Cardiac muscle cell (in vitro differentiated cells and primary cell): ENCODE measurements around the gene ICE2. TPM values are rescaled to one million over a fixed set of nuclear protein-coding genes. Genes with fewer than 3 reads are reported as not detected.

Source experiments
- DNase-seq, 2 donors: peaks; one replicate each; pipeline versions ENCODE4 v3.0.0 to v3.0.0-alpha.2; 2010 to 2017; ENCODE audit warnings: low read depth in 1 of 2, low spot score in 1 of 2
- H3K27ac ChIP-seq: fragments of 200-600 bp; sonication (generic); 2 replicates; pipeline ENCODE4 v1.5.1; 2016
- H3K27me3 ChIP-seq: fragments of 200-600 bp; sonication (generic); 2 replicates; pipeline ENCODE4 v1.6.0; 2016; ENCODE audit warnings: control low read depth
- H3K36me3 ChIP-seq: fragments of 200-600 bp; sonication (generic); 2 replicates; pipeline ENCODE4 v1.5.1; 2016; ENCODE audit warnings: control low read depth
- H3K4me1 ChIP-seq: fragments of 200-600 bp; sonication (generic); 2 replicates; pipeline ENCODE4 v1.8.1; 2017; ENCODE audit warnings: low read depth, mild to moderate bottlenecking, mixed run types
- H3K4me3 ChIP-seq: fragments of 200-600 bp; sonication (generic); 2 replicates; pipeline ENCODE4 v1.5.1; 2016; ENCODE audit warnings: mild to moderate bottlenecking
- H3K9me3 ChIP-seq: fragments of 200-600 bp; sonication (generic); 2 replicates; pipeline ENCODE4 v1.5.1; 2017; ENCODE audit warnings: low read depth, mild to moderate bottlenecking, control low read depth
- polyA plus RNA-seq: library from polyadenylated mRNA; unstranded; fragments of >200 nt; fragmentation: Nextera tagmentation; extraction: Ambion mirVana; gene quantifications from 2 replicates; pipeline ENCODE4 v1.2.1, GENCODE V29; 2016
- total RNA-seq: library from RNA; depleted of rRNA; stranded (reverse); fragments of >200 nt; gene quantifications from 2 replicates; pipeline ENCODE4 v1.2.3, GENCODE V29; 2016
- TF ChIP-seq, protein P1 (sequence below): IDR thresholded peaks from 2 replicates; pipeline ENCODE4 v1.5.1; 2012; ENCODE audit warnings: low read depth, mild to moderate bottlenecking, low read length

The ICE2 gene
- total and polyA plus RNA-seq, 2 experiments from 2014 or later, result 26.4 to 41.5 TPM

DNA sequence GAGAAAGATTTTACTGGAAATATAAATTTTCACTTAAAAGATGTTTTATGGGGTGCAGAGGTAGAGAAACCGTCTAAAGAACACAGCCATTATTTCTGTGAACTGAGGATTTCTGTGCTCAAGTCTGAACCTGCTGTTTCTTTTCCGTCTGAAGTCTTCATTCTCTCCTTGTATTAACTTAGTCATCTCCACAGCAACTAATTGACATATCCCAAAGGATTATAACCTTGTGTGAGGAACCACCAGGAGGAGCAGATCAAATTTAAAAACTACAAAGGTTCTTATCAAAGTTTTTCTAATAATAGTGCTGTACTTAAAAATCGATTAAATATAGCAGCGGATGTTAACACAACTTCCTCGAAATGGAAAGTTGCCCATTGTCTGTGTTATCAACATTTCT is 31.1 kb upstream of the ICE2 start:
- Histone ChIP-seq H3K9me3 (no peaks in the 10 kb centered on the region), H3K27me3 (no peaks in the 10 kb centered on the region), H3K4me1 (no peaks in the 10 kb centered on the region), H3K4me3 (no peak overlapping the region), H3K27ac (no peak overlapping the region), H3K36me3 (no peaks in the 10 kb centered on the region)
- no peak for DNase-seq
- TF ChIP-seq, protein P1, sequence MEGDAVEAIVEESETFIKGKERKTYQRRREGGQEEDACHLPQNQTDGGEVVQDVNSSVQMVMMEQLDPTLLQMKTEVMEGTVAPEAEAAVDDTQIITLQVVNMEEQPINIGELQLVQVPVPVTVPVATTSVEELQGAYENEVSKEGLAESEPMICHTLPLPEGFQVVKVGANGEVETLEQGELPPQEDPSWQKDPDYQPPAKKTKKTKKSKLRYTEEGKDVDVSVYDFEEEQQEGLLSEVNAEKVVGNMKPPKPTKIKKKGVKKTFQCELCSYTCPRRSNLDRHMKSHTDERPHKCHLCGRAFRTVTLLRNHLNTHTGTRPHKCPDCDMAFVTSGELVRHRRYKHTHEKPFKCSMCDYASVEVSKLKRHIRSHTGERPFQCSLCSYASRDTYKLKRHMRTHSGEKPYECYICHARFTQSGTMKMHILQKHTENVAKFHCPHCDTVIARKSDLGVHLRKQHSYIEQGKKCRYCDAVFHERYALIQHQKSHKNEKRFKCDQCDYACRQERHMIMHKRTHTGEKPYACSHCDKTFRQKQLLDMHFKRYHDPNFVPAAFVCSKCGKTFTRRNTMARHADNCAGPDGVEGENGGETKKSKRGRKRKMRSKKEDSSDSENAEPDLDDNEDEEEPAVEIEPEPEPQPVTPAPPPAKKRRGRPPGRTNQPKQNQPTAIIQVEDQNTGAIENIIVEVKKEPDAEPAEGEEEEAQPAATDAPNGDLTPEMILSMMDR, result no peak

DNA sequence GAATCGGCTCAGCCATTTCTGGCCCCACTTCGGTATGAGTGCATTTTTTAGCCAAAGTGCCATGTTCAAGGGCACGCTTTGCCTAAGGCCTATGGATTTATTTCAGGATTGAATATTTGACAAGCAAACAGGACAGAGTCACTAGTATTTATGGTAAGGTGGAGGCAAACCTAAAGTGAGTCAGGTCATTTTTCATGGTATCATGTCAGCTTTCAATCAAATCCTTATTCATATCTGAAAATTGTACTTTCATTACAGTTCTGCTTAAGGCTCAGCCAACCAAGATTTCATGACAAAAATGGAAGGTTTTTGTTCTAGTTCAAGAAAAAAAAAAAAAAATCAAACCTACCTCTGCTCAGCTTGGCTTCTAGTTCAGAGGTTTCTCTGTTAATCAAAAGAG is 30.5 kb upstream of the ICE2 start:
- TF ChIP-seq, protein P1, result no peak

DNA sequence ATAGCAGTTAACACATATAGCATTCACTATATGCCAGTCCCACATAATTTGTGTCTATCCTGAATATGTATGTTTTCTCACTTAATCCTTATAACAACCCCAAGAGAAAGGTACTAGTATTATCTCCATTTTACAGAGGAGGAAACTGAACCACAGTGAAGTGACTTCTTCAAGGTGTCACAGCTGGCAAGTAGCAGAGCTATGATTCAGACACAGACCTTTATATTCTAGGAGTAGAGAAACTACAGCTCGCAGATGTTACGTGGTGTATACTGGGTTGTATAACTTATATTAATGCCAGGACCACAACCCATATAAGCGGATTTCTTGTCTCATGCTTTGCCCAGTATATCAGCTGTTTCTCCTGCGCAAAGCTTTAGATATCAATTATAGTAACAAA is 29.5 kb upstream of the ICE2 start:
- H3K4me3 ChIP-seq, result no peak overlapping the region
- no peaks in the 10 kb centered on the region for H3K36me3 ChIP-seq
- H3K4me1 ChIP-seq, result no peaks in the 10 kb centered on the region
- TF ChIP-seq, protein P1, result no peak
- H3K27me3 ChIP-seq, result no peaks in the 10 kb centered on the region
- DNase-seq, result no peak
- H3K9me3 ChIP-seq, result no peaks in the 10 kb centered on the region
- no peak overlapping the region for H3K27ac ChIP-seq

More for the DNA sequence above, 30.5 kb upstream of the ICE2 start:
- Histone ChIP-seq H3K4me3 (no peak overlapping the region), H3K9me3 (no peaks in the 10 kb centered on the region), H3K36me3 (no peaks in the 10 kb centered on the region), H3K27me3 (no peaks in the 10 kb centered on the region), H3K27ac (no peak overlapping the region), H3K4me1 (no peaks in the 10 kb centered on the region)
- DNase-seq, result no peak

DNA sequence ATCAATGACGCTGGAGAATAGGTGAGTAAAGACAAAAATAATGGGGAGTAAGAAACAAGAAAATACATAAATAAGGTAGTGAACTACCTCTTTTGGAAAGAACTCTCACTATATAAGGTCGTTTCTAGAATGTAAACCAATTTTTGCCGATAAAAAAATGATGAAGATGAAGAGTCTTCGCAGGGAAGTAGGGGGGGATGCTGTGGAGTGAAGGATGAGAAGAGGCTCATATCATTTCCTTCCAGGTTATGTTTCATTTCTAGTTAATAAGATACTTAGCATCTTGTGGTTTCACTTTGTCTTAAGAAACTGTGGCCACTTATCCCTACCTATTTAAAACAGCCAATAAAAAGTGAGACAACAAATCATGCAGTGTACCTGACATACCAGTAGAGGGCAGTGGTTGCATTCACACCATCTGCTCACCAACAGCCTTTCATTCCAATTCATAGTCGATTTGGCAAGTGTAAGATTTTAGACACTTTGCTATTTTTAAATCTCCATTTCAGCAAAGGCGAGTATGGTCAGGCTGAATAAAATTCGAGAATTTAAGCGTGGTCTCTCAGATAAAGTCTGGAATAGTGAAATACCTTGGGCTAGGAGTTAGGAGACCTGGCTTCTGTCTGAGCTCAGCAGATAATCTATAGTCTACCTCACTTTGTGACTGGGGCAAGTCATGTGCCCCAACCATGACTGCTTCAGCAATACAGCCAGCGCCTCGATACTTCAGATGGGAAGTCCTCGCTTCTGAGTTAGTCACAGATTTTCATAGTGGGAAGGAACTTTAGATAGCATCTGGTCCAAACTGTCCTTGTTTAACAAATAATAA is 28.9 kb upstream of the ICE2 start:
- Histone ChIP-seq H3K4me1 (no peaks in the 10 kb centered on the region), H3K27ac (no peak overlapping the region), H3K36me3 (no peaks in the 10 kb centered on the region), H3K4me3 (no peak overlapping the region), H3K9me3 (no peaks in the 10 kb centered on the region), H3K27me3 (no peaks in the 10 kb centered on the region)
- peak; percentile 52 to 78 for DNase-seq
- TF ChIP-seq, protein P1, result peak; percentile 92

DNA sequence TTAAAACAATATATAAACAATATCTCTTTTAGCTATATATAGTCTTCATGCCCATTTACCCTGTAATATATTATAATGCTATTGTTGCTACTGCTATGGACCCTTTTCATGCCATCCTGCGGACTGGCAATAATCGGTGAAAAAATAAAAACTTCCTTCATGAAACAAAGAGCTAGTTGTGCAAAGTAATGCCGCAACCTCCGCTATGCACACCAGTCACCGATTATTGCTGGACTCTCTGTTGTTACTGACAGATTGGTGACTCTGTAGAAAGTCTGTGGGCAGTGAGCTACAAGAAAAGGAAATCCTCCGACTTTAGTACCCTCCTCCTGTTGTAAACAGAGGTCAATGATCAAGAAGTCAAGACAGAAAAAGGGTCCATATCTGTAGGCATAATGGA is 17.9 kb upstream of the ICE2 start:
- Histone ChIP-seq H3K4me1 (no peaks in the 10 kb centered on the region), H3K4me3 (no peak overlapping the region), H3K36me3 (peaks cover 9% of the 10 kb centered on the region), H3K9me3 (no peaks in the 10 kb centered on the region), H3K27me3 (no peaks in the 10 kb centered on the region), H3K27ac (no peak overlapping the region)
- DNase-seq, result no peak
- TF ChIP-seq, protein P1, result no peak
